Measurements from ENCODE around the gene TTYH1. TPM values are rescaled to one million over a fixed set of nuclear protein-coding genes. Genes with fewer than 3 reads are reported as not detected.

The TTYH1 gene
- total and polyA plus RNA-seq, 2 donors (not counting 3 experiments of a cell fraction or from before 2014, with no cell fraction given): not detected

DNA sequence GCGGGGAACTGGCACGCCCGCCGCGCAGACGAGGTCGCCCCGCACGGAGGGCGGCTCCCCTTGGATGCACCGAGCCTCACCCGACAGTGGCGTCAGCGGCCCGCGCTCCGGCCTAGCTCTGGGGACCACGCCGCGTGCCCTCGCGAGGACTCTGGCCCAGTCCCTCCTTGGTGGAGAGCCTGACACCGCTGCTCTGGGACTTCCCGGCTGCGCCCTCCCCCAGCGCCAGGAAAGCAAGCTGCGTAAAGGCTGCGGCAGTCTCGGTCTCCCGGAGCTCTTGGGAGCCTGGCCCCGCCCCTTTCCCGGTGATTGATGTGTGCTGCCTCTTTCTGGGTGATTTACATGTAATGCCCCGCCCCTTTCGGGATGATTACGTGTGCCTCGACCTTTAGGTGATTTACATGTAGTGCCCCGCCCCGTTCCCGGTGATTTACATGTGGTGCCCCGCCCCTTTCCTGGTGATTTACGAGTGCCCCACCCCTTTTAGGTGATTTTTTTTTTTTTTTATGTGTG, 48.3 kb downstream of the TTYH1 start, which contains the start of gene LENG9:
Gene LENG9, minus strand, starts transcription at position 248 of the 513 bp plus-strand sequence. CDS start 252 bp downstream, outside the sequence.
- Histone ChIP-seq H3K36me3 (ENCODE audit: control insufficient read depth in 2 of 2, extremely low read depth in 1 of 2, insufficient read depth in 2 of 2, low read length in 2 of 2) (peaks cover 3 to 25% of the 10 kb centered on the region in 2 experiments), H3K9ac (replicated peaks; ENCODE audit: extremely low read depth, insufficient read depth, low read length) (peak within 1 kb of the TSS; percentile 79), H3K9me1 (replicated peaks; ENCODE audit: control insufficient read depth, extremely low read depth, insufficient read depth, low read length) (no peaks in the 10 kb centered on the region), H4K20me1 (replicated peaks; ENCODE audit: control insufficient read depth, extremely low read depth, insufficient read depth, low read length) (no peaks in the 10 kb centered on the region), H3K27ac (ENCODE audit: insufficient read depth, low read depth, low read length) (peak within 1 kb of the TSS; percentile 85), H3K27me3 (ENCODE audit: control insufficient read depth in 2 of 2, insufficient read depth in 2 of 2, low read length in 2 of 2) (no peaks in the 10 kb centered on the region), H3K4me2 (ENCODE audit: insufficient read depth, low read length) (peak within 1 kb of the TSS; percentile 75), H3K79me2 (ENCODE audit: control insufficient read depth, insufficient read depth, low read length) (peaks cover 19% of the 10 kb centered on the region), H2AFZ (ENCODE audit: low read depth, low read length) (peak within 1 kb of the TSS; percentile 33), H3K4me3 (replicated peaks in 1 of 3; ENCODE audit: insufficient read depth in 1 of 3, low read depth in 1 of 3, low read length in 3 of 3) (peak within 1 kb of the TSS; percentile 28 to 46 (median 38)), H3K9me3 (replicated peaks; ENCODE audit: control insufficient read depth, insufficient read depth, low read length) (no peaks in the 10 kb centered on the region), H3K4me1 (ENCODE audit: control insufficient read depth, extremely low read depth, insufficient read depth, low read length) (peaks cover 29% of the 10 kb centered on the region)
- DNase-seq (ENCODE audit: low read depth, low spot score) (peak; percentile 98), FAIRE-seq (peak; percentile 95)
- intact Hi-C loops (cut with micrococcal nuclease) (loop anchor here (1.0 to 10.0 kb wide), 8 partner anchors 8 to 1191 kb away; partner anchors contain the start of genes LENG8, MYADM, PPP1R12C and RDH13), dilution Hi-C loops (cut with MboI; ENCODE audit: extremely low pct_ligation_motif_present, low sequenced_read_pairs) (no loop called here)
- CTCF ChIA-PET: interaction anchor here (1.9 to 2.4 kb wide), 2 partner anchors 10 to 15 kb away, joined by 14 to 21 read pairs; partner anchors contain the start of genes CDC42EP5 and LENG8
- BruUV-seq (replicated peaks): no TSS peak
- TF ChIP-seq, protein P1, sequence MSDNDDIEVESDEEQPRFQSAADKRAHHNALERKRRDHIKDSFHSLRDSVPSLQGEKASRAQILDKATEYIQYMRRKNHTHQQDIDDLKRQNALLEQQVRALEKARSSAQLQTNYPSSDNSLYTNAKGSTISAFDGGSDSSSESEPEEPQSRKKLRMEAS (IDR thresholded peaks at IDR 0.05; ENCODE audit: insufficient read depth, insufficient read length): peak; percentile 67
- TF ChIP-seq POLR2AphosphoS5 (IDR thresholded peaks at IDR 0.05; ENCODE audit: insufficient read depth, low read depth, low read length) (peak; percentile 93), FOS (IDR thresholded peaks at IDR 0.05; ENCODE audit: borderline replicate concordance, insufficient read depth, low read length) (no peak), POLR2A (IDR thresholded peaks at IDR 0.05; ENCODE audit: low read depth, low read length) (peak; percentile 95)
- POLR2A ChIA-PET: interaction anchor here (0.7 to 2.4 kb wide), 5 partner anchors 10 to 625 kb away, joined by 3 to 11 read pairs (median 5); partner anchors contain the start of genes CDC42EP5 and LENG8

DNA sequence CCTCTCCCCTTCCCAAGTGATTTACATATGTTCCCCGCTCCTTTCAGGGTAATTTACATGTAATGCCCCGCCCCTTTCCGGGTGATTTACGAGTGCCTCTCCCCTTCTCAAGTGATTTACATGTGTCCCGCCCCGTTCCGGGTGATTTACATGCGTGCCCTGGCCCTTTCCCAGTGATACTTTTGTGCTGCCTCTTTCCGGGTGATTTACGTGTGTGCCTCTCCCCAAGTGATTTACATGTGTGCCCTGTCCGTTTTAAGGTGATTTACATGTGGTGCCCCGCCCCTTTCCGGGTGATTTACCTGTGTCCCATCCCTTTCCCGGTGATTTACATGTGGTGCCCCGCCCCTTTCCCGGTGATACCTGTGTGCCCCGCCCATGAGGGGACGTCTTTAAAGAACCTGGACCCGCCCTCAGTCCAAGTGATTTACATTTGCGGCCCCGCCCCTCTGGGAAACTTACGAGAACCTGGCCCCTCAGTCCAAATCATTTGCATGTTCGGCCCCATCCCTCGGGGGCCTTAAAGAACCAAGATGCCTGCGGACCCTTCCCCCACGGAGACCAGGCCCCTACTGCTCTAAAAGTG, 48.9 kb downstream of the TTYH1 start:
- dilution Hi-C loops (cut with MboI; ENCODE audit: extremely low pct_ligation_motif_present, low sequenced_read_pairs) (no loop called here), intact Hi-C loops (cut with micrococcal nuclease) (loop anchor here (5.0 to 10.0 kb wide), 5 partner anchors 597 to 1191 kb away; partner anchors contain the start of genes MYADM, PPP1R12C, RDH13 and U2AF2)
- CTCF ChIA-PET: interaction anchor here (1.9 to 2.4 kb wide), 2 partner anchors 9 to 16 kb away, joined by 14 to 21 read pairs; partner anchors contain the start of genes CDC42EP5 and LENG8
- Histone ChIP-seq H2AFZ (ENCODE audit: low read depth, low read length) (peak overlapping the region; percentile 33), H3K9me1 (replicated peaks; ENCODE audit: control insufficient read depth, extremely low read depth, insufficient read depth, low read length) (no peaks in the 10 kb centered on the region), H3K4me1 (ENCODE audit: control insufficient read depth, extremely low read depth, insufficient read depth, low read length) (peaks cover 31% of the 10 kb centered on the region), H3K27ac (ENCODE audit: insufficient read depth, low read depth, low read length) (peak overlapping the region; percentile 85), H3K4me3 (replicated peaks in 1 of 3; ENCODE audit: insufficient read depth in 1 of 3, low read depth in 1 of 3, low read length in 3 of 3) (peak overlapping the region; percentile 12 to 38 (median 28)), H3K27me3 (ENCODE audit: control insufficient read depth in 2 of 2, insufficient read depth in 2 of 2, low read length in 2 of 2) (no peaks in the 10 kb centered on the region), H3K9ac (replicated peaks; ENCODE audit: extremely low read depth, insufficient read depth, low read length) (peak overlapping the region; percentile 17), H3K4me2 (ENCODE audit: insufficient read depth, low read length) (peak overlapping the region; percentile 66), H4K20me1 (replicated peaks; ENCODE audit: control insufficient read depth, extremely low read depth, insufficient read depth, low read length) (no peaks in the 10 kb centered on the region), H3K9me3 (replicated peaks; ENCODE audit: control insufficient read depth, insufficient read depth, low read length) (no peaks in the 10 kb centered on the region), H3K36me3 (ENCODE audit: control insufficient read depth in 2 of 2, extremely low read depth in 1 of 2, insufficient read depth in 2 of 2, low read length in 2 of 2) (peaks cover 0 to 19% of the 10 kb centered on the region in 2 experiments), H3K79me2 (ENCODE audit: control insufficient read depth, insufficient read depth, low read length) (peaks cover 14% of the 10 kb centered on the region)
- BruUV-seq (replicated peaks): no TSS peak
- TF ChIP-seq, protein P1 (IDR thresholded peaks at IDR 0.05; ENCODE audit: insufficient read depth, insufficient read length): no peak
- TF ChIP-seq FOS (IDR thresholded peaks at IDR 0.05; ENCODE audit: borderline replicate concordance, insufficient read depth, low read length) (no peak), EZH2 (IDR thresholded peaks at IDR 0.05; ENCODE audit: borderline replicate concordance, low read depth, low read length, severe bottlenecking) (no peak), MYC (IDR thresholded peaks at IDR 0.05; ENCODE audit: low read depth, low read length) (no peak), JUN (IDR thresholded peaks at IDR 0.05; ENCODE audit: borderline replicate concordance, insufficient read depth, insufficient read length, low read depth) (no peak), POLR2AphosphoS5 (IDR thresholded peaks at IDR 0.05; ENCODE audit: insufficient read depth, low read depth, low read length) (no peak)
- FAIRE-seq: no peak
- DNase-seq (ENCODE audit: low read depth, low spot score): peak; percentile 61
- POLR2A ChIA-PET: interaction anchor here (0.7 to 2.4 kb wide), 5 partner anchors 9 to 624 kb away, joined by 3 to 11 read pairs (median 5); partner anchors contain the start of genes CDC42EP5 and LENG8
